ENCODE results near the gene SH2D1B.

GRCh38 chr1:162383091-162383490 lies 28.8 kb downstream of the SH2D1B start:
- no peak for TF ChIP-seq CTCF (IDR thresholded peaks at IDR 0.05)
- no peak for TF ChIP-seq FOXM1 (IDR thresholded peaks at IDR 0.05; ENCODE audit: low read depth)
- no peak for TF ChIP-seq EP300 (IDR thresholded peaks at IDR 0.05; ENCODE audit: borderline replicate concordance in 1 of 2, low read depth in 1 of 2, low read length in 1 of 2)
- TF ChIP-seq SIN3A (IDR thresholded peaks at IDR 0.05; ENCODE audit: borderline replicate concordance, low read depth, low read length): no peak
- TF ChIP-seq YY1 (IDR thresholded peaks at IDR 0.05; ENCODE audit: low read depth): no peak
- TF ChIP-seq NFIC (IDR thresholded peaks at IDR 0.05; ENCODE audit: borderline replicate concordance): no peak
- no peak for TF ChIP-seq POLR2AphosphoS5 (IDR thresholded peaks at IDR 0.05; ENCODE audit: low read depth, low read length)
- no peak for TF ChIP-seq GATA2 (CRISPR knock-in tag; IDR thresholded peaks at IDR 0.05)
- TF ChIP-seq NRF1 (IDR thresholded peaks at IDR 0.05; ENCODE audit: low read depth, low read length): no peak
- TF ChIP-seq RAD21 (IDR thresholded peaks at IDR 0.05; ENCODE audit: low read length): no peak

All from SK-N-SH (cell line).